Natural killer cell (primary cell): ENCODE results near the gene AOPEP. TPM values are rescaled to one million over a fixed set of nuclear protein-coding genes. Genes with fewer than 3 reads are reported as not detected.

ENCODE experiments used
- ATAC-seq, 3 donors: fragments of 150-1000 bp in 2 of 3; fragments of 200-7000 bp in 1 of 3; cut with Tn5 transposase; 1 replicate in 1 of 3; 2 replicates in 2 of 3; pipeline ENCODE4 v1.10.0; 2021; ENCODE audit warnings: mild to moderate bottlenecking in 2 of 3, moderate library complexity in 2 of 3
- DNase-seq, 2 donors: peaks; one replicate each; pipeline versions ENCODE4 v3.0.0 to v3.0.0-alpha.2; 2013 to 2021; ENCODE audit warnings: mixed read lengths in 1 of 2
- H3K27ac ChIP-seq: one replicate; pipeline ENCODE4 v1.5.1; 2013; ENCODE audit warnings: mild to moderate bottlenecking, low read length
- H3K27me3 ChIP-seq: one replicate; pipeline ENCODE4 v1.6.1; 2013; ENCODE audit warnings: low read length; ENCODE audit not compliant: control insufficient read depth, insufficient read depth
- H3K36me3 ChIP-seq: one replicate; pipeline ENCODE4 v1.6.1; 2013; ENCODE audit warnings: low read length; ENCODE audit not compliant: control insufficient read depth, insufficient read depth
- H3K4me1 ChIP-seq: one replicate; pipeline ENCODE4 v1.6.1; 2013; ENCODE audit warnings: low read length; ENCODE audit not compliant: control insufficient read depth, insufficient read depth
- H3K4me3 ChIP-seq: one replicate; pipeline ENCODE4 v1.5.1; 2013; ENCODE audit warnings: low read length
- H3K9me3 ChIP-seq: one replicate; pipeline ENCODE4 v1.6.1; 2013; ENCODE audit warnings: low read length; ENCODE audit not compliant: control insufficient read depth, insufficient read depth
- H3K27ac Mint-ChIP-seq, 2 donors: one replicate each; pipeline ENCODE4 v1.8.0; 2022; ENCODE audit warnings: mild to moderate bottlenecking in 2 of 2, mixed read lengths in 2 of 2, moderate library complexity in 1 of 2
- H3K27me3 Mint-ChIP-seq, 2 donors: one replicate each; pipeline ENCODE4 v1.8.0; 2022; ENCODE audit warnings: low read depth in 2 of 2, mixed read lengths in 2 of 2
- H3K36me3 Mint-ChIP-seq: one replicate; pipeline ENCODE4 v1.8.0; 2022; ENCODE audit warnings: mixed read lengths
- H3K4me1 Mint-ChIP-seq, 2 donors: one replicate each; pipeline ENCODE4 v1.8.0; 2022; ENCODE audit warnings: mixed read lengths in 2 of 2
- H3K4me3 Mint-ChIP-seq: one replicate; pipeline ENCODE4 v1.8.0; 2022; ENCODE audit warnings: mild to moderate bottlenecking, moderate library complexity, mixed read lengths
- H3K9me3 Mint-ChIP-seq, 2 donors: one replicate each; pipeline ENCODE4 v1.8.0; 2022; ENCODE audit warnings: mixed read lengths in 2 of 2
- WGBS: methylation state at CpG from one replicate; pipeline ENCODE4 v1.1.7; 2013; ENCODE audit warnings: missing lambda C conversion rate; ENCODE audit not compliant: insufficient coverage; 5-methylcytosine and 5-hydroxymethylcytosine counted together
- intact Hi-C: fragments of 100-400 bp; cut with micrococcal nuclease; formaldehyde crosslinking; loops from one replicate; pipeline ENCODE4 v1.14.2; 2022
- total RNA-seq, 4 donors: library from RNA; stranded (reverse); fragments of 120-200 nt in 1 of 4; gene quantifications; one replicate each; pipeline versions ENCODE4 v1.2.3 to v1.2.4, GENCODE V29; 2013 to 2022
- TF ChIP-seq, protein P1 (sequence below): fragments of 200-600 bp; IDR thresholded peaks from one replicate; pipeline ENCODE4 v1.8.0; 2022; ENCODE audit warnings: antibody characterized with exemption

The AOPEP gene
- total RNA-seq, 3 donors from 2014 or later (not counting 1 experiment from before 2014, with no cell fraction given): 20.1 to 22.6 (median 20.6) TPM

DNA sequence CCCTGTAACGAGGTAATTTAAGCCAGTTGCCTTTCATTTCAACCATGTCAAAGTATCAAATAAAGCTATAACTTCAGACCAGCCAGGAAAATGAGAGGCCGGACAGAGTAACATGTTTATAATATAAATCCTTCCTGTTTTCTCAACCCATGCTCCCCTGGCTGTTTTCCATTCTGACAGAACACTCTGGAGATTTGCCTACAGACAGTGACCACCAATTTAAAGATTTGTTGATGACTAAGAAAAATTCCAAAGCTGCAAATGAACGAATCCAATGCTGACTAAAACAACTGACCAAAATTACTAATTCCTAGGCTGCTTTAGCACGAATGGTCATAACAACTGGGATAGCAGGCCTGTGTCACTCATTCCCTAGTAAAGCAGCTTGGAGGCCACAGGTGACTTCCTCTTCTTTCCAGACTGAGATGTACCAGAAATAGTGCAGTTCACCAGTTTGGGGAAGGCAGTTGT, 141.4 kb downstream of the AOPEP start:
- H3K4me1 Mint-ChIP-seq: peaks cover 33 to 34% of the 10 kb centered on the region in 2 donors
- H3K9me3 ChIP-seq: no peaks in the 10 kb centered on the region
- TF ChIP-seq, protein P1, sequence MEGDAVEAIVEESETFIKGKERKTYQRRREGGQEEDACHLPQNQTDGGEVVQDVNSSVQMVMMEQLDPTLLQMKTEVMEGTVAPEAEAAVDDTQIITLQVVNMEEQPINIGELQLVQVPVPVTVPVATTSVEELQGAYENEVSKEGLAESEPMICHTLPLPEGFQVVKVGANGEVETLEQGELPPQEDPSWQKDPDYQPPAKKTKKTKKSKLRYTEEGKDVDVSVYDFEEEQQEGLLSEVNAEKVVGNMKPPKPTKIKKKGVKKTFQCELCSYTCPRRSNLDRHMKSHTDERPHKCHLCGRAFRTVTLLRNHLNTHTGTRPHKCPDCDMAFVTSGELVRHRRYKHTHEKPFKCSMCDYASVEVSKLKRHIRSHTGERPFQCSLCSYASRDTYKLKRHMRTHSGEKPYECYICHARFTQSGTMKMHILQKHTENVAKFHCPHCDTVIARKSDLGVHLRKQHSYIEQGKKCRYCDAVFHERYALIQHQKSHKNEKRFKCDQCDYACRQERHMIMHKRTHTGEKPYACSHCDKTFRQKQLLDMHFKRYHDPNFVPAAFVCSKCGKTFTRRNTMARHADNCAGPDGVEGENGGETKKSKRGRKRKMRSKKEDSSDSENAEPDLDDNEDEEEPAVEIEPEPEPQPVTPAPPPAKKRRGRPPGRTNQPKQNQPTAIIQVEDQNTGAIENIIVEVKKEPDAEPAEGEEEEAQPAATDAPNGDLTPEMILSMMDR: no peak
- peaks cover 7% of the 10 kb centered on the region for H3K36me3 Mint-ChIP-seq
- ATAC-seq (no peak), DNase-seq (no peak)
- H3K4me1 ChIP-seq: peaks cover 18% of the 10 kb centered on the region
- no peaks in the 10 kb centered on the region for H3K27me3 ChIP-seq
- H3K27ac ChIP-seq: no peak overlapping the region
- H3K36me3 ChIP-seq: no peaks in the 10 kb centered on the region
- no peak overlapping the region for H3K4me3 Mint-ChIP-seq
- 95% methylated on average over 4 of the region's 4 CpGs for WGBS
- no peaks in the 10 kb centered on the region for H3K27me3 Mint-ChIP-seq
- no peak overlapping the region for H3K27ac Mint-ChIP-seq
- intact Hi-C loops: no loop called here
- H3K9me3 Mint-ChIP-seq: peaks cover 0 to 3% of the 10 kb centered on the region in 2 donors
- H3K4me3 ChIP-seq: no peak overlapping the region

DNA sequence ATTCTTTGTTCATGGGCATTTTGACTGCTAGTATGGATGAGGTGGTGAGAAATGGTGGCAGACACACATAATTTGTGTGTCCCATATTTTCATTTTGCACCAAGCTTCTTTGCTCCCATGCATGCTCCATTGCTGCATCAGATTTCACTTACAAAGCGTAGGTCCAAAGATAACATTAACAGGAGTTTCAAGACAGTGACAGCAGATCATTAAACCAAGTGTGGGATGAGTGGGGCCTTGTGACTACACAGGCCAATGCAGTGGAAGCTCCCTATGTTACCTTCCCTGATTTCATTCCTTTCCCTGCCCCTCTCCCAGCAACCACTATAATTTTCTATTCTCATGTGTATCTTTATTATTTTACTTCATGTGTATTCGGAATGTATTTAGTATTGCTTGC, 142.0 kb downstream of the AOPEP start:
- Mint-ChIP-seq H3K27ac (no peak overlapping the region), H3K4me1 (peaks cover 32% of the 10 kb centered on the region in 2 donors), H3K27me3 (no peaks in the 10 kb centered on the region), H3K9me3 (peaks cover 0 to 3% of the 10 kb centered on the region in 2 donors), H3K4me3 (no peak overlapping the region), H3K36me3 (peaks cover 7% of the 10 kb centered on the region)
- Histone ChIP-seq H3K4me1 (peaks cover 18% of the 10 kb centered on the region), H3K4me3 (no peak overlapping the region), H3K27ac (no peak overlapping the region), H3K9me3 (no peaks in the 10 kb centered on the region), H3K27me3 (no peaks in the 10 kb centered on the region), H3K36me3 (no peaks in the 10 kb centered on the region)
- intact Hi-C loops: no loop called here
- 100% methylated on average over 2 of the region's 2 CpGs for WGBS
- TF ChIP-seq, protein P1: no peak
- no peak for ATAC-seq
- DNase-seq: no peak

DNA sequence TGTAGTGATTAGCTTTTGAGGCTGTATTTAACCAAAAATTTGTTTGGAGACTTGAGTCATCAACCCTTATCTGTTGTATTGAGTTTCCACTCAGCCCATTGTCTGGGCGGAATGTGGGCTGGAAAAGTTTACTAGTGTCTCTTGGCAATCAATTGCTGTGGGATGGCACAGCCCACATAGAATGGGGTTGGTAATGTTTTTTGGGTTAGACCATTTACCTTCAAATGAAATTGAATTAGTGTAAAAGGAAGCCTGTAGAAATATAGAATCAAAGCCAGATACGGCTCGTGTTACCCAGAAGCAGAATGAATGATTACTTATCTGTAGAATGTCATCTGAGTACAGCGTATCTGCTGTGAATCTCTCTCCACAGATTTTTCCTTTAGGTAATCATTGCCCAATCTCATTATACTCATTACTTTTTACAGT, 142.9 kb downstream of the AOPEP start:
- ATAC-seq (no peak), DNase-seq (no peak)
- TF ChIP-seq, protein P1: no peak
- no peak overlapping the region for H3K27ac Mint-ChIP-seq
- no peak overlapping the region for H3K27ac ChIP-seq
- H3K36me3 Mint-ChIP-seq: peaks cover 7% of the 10 kb centered on the region
- intact Hi-C loops: no loop called here
- H3K4me1 ChIP-seq: peaks cover 18% of the 10 kb centered on the region
- H3K4me3 ChIP-seq: no peak overlapping the region
- H3K36me3 ChIP-seq: no peaks in the 10 kb centered on the region
- H3K27me3 ChIP-seq: no peaks in the 10 kb centered on the region
- peaks cover 22 to 23% of the 10 kb centered on the region in 2 donors for H3K4me1 Mint-ChIP-seq
- no peak overlapping the region for H3K4me3 Mint-ChIP-seq
- H3K27me3 Mint-ChIP-seq: no peaks in the 10 kb centered on the region
- no peaks in the 10 kb centered on the region for H3K9me3 ChIP-seq
- peaks cover 0 to 3% of the 10 kb centered on the region in 2 donors for H3K9me3 Mint-ChIP-seq
- WGBS: 67% methylated on average over 3 of the region's 4 CpGs

DNA sequence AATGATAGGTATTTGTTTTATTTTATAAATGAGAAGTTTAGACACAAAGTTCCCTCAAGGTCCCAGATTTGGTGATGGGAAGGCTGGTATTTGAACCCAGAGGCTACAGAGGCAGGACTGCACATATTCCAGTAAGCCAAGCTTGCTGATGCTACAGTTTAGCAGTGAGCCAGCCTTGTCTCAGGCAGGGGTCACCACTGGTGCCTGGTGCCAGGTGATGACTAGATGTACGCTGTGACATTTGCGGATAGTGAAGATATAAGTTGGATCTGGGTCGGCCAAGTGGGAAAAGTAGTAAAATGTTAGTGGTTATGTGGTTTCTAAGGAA, 143.9 kb downstream of the AOPEP start:
- peaks cover 7% of the 10 kb centered on the region for H3K36me3 Mint-ChIP-seq
- no peaks in the 10 kb centered on the region for H3K27me3 Mint-ChIP-seq
- H3K4me1 ChIP-seq: peaks cover 18% of the 10 kb centered on the region
- 80% methylated on average over 3 of the region's 3 CpGs for WGBS
- ATAC-seq (no peak), DNase-seq (peak in 1 of 2 donors; percentile 13)
- intact Hi-C loops: loop anchor here (5.0 to 10.0 kb wide), 2 partner anchors 33 to 836 kb away; no protein-coding TSS in a partner anchor
- no peak overlapping the region for H3K4me3 ChIP-seq
- TF ChIP-seq, protein P1: no peak
- no peak overlapping the region for H3K27ac ChIP-seq
- peak overlapping the region; percentile 77 to 86 for H3K27ac Mint-ChIP-seq
- no peaks in the 10 kb centered on the region for H3K27me3 ChIP-seq
- H3K9me3 Mint-ChIP-seq: peaks cover 0 to 3% of the 10 kb centered on the region in 2 donors
- H3K36me3 ChIP-seq: no peaks in the 10 kb centered on the region
- H3K4me3 Mint-ChIP-seq: no peak overlapping the region
- peaks cover 22% of the 10 kb centered on the region in 2 donors for H3K4me1 Mint-ChIP-seq
- H3K9me3 ChIP-seq: no peaks in the 10 kb centered on the region
